ENCODE data around the gene CAMK2A.

GRCh38 chr5:150320044-150320613 lies 30.6 kb upstream of the CAMK2A start:
- no peak for TF ChIP-seq POLR2A (IDR thresholded peaks at IDR 0.05)
- TF ChIP-seq CTCF (IDR thresholded peaks at IDR 0.05): no peak
- TF ChIP-seq POLR2AphosphoS5 (IDR thresholded peaks at IDR 0.05): no peak
